ENCODE measurements around the gene FAM76B.

DNA sequence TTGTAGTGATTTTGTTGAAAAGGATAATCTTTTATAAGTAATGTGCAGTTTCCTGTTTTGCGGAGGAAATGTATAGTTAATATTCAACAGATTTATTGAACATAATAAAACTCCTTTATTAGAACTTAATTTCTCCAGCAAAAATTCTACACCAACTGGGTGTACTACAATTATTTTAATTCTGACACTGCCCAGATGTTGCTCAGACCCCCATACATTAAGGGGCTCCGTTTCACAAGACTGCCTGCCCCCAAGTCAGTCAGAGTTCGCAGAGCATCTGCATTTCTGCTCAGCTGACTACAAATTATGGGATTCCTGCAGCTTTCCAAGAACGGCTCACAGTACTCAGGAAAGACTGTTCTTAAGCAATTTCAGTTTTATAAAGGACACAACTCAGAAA is 6.9 kb upstream of the FAM76B start:
- no peak for TF ChIP-seq CTCF (IDR thresholded peaks at IDR 0.05; ENCODE audit: low read length)
- no peak for TF ChIP-seq EZH2 (optimal IDR thresholded peaks at IDR 0.05; ENCODE audit: low read depth, low read length)
- no peak for TF ChIP-seq EZH2phosphoT487 (IDR thresholded peaks at IDR 0.05; ENCODE audit: low read length)

Measured in MM.1S (cell line).